ENCODE data around the gene RXFP2.
A peak's percentile ranks its signal among the peaks of the same experiment; 100 is the strongest.

The RXFP2 gene

DNA sequence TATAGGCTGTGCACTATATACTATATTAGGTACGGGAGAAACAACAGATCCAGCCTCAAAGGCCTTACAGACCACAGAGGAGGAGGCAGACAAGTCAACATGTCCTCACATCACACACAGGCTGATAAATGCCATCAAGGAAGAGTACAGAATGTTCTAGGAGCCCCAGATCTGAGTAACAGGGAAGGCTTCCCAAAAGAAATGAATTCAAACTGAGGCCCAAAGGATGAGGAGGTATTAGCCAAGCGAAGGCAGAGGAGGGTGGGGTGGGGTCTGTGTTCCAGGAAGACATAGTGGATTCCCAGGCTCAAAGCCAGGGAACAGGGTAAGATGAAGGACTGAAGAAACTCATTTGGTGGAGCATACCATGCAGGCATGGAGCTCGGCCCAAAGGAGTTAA is 55.1 kb downstream of the RXFP2 start:
- Histone ChIP-seq H3K36me3 (ENCODE audit: control insufficient read depth in 2 of 2, insufficient read depth in 1 of 2, low read length in 2 of 2) (no peaks in the 10 kb centered on the region), H3K9me3 (ENCODE audit: control insufficient read depth, insufficient read depth, low read depth, low read length) (no peaks in the 10 kb centered on the region), H3K27ac (ENCODE audit: extremely low read depth, low read depth, low read length) (no peak overlapping the region), H3K4me1 (ENCODE audit: control insufficient read depth, insufficient read depth, low read length) (no peaks in the 10 kb centered on the region), H3K4me3 (ENCODE audit: low read depth, low read length) (no peak overlapping the region)
- ChIA-PET POLR2A (no interaction called here), CTCF (no interaction called here)
- no peak for TF ChIP-seq ZIC2 (tag by site-specific recombination; IDR thresholded peaks at IDR 0.05)
- no peak for TF ChIP-seq MEIS1 (CRISPR knock-in tag; IDR thresholded peaks at IDR 0.05; ENCODE audit: borderline replicate concordance)
- TF ChIP-seq ZNF585B (tag by site-specific recombination; IDR thresholded peaks at IDR 0.05): no peak
- TF ChIP-seq ZBTB17 (tag by site-specific recombination; IDR thresholded peaks at IDR 0.05): no peak
- no peak for TF ChIP-seq ZNF341 (tag by site-specific recombination; IDR thresholded peaks at IDR 0.05; ENCODE audit: low read depth)
- TF ChIP-seq, protein P1, sequence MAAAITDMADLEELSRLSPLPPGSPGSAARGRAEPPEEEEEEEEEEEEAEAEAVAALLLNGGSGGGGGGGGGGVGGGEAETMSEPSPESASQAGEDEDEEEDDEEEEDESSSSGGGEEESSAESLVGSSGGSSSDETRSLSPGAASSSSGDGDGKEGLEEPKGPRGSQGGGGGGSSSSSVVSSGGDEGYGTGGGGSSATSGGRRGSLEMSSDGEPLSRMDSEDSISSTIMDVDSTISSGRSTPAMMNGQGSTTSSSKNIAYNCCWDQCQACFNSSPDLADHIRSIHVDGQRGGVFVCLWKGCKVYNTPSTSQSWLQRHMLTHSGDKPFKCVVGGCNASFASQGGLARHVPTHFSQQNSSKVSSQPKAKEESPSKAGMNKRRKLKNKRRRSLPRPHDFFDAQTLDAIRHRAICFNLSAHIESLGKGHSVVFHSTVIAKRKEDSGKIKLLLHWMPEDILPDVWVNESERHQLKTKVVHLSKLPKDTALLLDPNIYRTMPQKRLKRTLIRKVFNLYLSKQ (tag by site-specific recombination; IDR thresholded peaks at IDR 0.05; ENCODE audit: borderline replicate concordance): no peak

DNA sequence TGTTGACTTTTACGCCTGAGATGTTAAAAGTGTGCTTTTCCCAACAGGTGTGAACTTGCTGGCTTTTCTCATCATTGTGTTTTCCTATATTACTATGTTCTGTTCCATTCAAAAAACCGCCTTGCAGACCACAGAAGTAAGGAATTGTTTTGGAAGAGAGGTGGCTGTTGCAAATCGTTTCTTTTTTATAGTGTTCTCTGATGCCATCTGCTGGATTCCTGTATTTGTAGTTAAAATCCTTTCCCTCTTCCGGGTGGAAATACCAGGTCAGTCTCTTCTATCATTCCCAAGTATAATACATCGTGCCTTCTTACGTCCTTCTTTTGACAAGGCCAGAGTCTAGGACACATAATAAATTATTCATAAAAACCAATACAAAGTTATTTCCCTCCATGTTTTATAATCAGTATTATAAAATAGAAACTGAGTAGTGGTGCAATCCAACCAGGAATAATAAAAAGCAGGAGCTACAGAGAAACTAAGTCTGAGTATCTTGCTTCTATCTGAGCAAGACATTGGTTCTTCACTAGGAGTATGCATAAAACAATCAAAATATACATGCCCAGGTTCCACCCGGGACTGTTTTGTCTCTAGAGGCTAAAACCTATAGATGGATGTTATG is 57.9 kb downstream of the RXFP2 start:
- no peak overlapping the region for H3K27ac ChIP-seq (ENCODE audit: extremely low read depth, low read depth, low read length)
- no peak overlapping the region for H3K4me3 ChIP-seq (ENCODE audit: low read depth, low read length)
- POLR2A ChIA-PET: no interaction called here
- no peaks in the 10 kb centered on the region for H3K9me3 ChIP-seq (ENCODE audit: control insufficient read depth, insufficient read depth, low read depth, low read length)
- H3K4me1 ChIP-seq (ENCODE audit: control insufficient read depth, insufficient read depth, low read length): no peaks in the 10 kb centered on the region
- CTCF ChIA-PET: interaction anchor here (0.6 to 0.7 kb wide), 4 partner anchors 32 to 332 kb away, joined by 3 to 9 read pairs (median 4); no protein-coding TSS in a partner anchor
- no peaks in the 10 kb centered on the region for H3K36me3 ChIP-seq (ENCODE audit: control insufficient read depth in 2 of 2, insufficient read depth in 1 of 2, low read length in 2 of 2)
- TF ChIP-seq, protein P2, sequence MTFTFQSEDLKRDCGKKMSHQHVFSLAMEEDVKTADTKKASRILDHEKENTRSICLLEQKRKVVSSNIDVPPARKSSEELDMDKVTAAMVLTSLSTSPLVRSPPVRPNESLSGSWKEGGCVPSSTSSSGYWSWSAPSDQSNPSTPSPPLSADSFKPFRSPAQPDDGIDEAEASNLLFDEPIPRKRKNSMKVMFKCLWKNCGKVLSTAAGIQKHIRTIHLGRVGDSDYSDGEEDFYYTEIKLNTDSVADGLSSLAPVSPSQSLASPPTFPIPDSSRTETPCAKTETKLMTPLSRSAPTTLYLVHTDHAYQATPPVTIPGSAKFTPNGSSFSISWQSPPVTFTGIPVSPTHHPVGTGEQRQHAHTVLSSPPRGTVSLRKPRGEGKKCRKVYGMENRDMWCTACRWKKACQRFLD (tag by site-specific recombination; IDR thresholded peaks at IDR 0.05): no peak
- TF ChIP-seq ZNF76 (tag by site-specific recombination; IDR thresholded peaks at IDR 0.05; ENCODE audit: borderline replicate concordance, low read depth) (no peak), SALL2 (tag by site-specific recombination; IDR thresholded peaks at IDR 0.05; ENCODE audit: borderline replicate concordance) (no peak), HOXD13 (CRISPR knock-in tag; IDR thresholded peaks at IDR 0.05; ENCODE audit: borderline replicate concordance) (no peak), SP7 (tag by site-specific recombination; IDR thresholded peaks at IDR 0.05) (no peak), ZFHX2 (tag by site-specific recombination; conservative IDR thresholded peaks at IDR 0.05) (no peak), ZNF529 (tag by site-specific recombination; IDR thresholded peaks at IDR 0.05; ENCODE audit: insufficient replicate concordance) (no peak), HOXA7 (CRISPR knock-in tag; IDR thresholded peaks at IDR 0.05; ENCODE audit: borderline replicate concordance) (no peak), ZNF510 (tag by site-specific recombination; IDR thresholded peaks at IDR 0.05; ENCODE audit: insufficient replicate concordance) (no peak), ZNF600 (tag by site-specific recombination; IDR thresholded peaks at IDR 0.05) (peak; percentile 86), ZNF658 (tag by site-specific recombination; IDR thresholded peaks at IDR 0.05) (no peak), ZNF23 (tag by site-specific recombination; IDR thresholded peaks at IDR 0.05; ENCODE audit: borderline replicate concordance) (no peak), IKZF3 (tag by site-specific recombination; IDR thresholded peaks at IDR 0.05) (no peak), KLF16 (tag by site-specific recombination; IDR thresholded peaks at IDR 0.05) (no peak), ZNF585B (tag by site-specific recombination; IDR thresholded peaks at IDR 0.05) (no peak)
- TF ChIP-seq, protein P3, sequence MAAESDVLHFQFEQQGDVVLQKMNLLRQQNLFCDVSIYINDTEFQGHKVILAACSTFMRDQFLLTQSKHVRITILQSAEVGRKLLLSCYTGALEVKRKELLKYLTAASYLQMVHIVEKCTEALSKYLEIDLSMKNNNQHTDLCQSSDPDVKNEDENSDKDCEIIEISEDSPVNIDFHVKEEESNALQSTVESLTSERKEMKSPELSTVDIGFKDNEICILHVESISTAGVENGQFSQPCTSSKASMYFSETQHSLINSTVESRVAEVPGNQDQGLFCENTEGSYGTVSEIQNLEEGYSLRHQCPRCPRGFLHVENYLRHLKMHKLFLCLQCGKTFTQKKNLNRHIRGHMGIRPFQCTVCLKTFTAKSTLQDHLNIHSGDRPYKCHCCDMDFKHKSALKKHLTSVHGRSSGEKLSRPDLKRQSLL (tag by site-specific recombination; IDR thresholded peaks at IDR 0.05): no peak
- TF ChIP-seq, protein P4, sequence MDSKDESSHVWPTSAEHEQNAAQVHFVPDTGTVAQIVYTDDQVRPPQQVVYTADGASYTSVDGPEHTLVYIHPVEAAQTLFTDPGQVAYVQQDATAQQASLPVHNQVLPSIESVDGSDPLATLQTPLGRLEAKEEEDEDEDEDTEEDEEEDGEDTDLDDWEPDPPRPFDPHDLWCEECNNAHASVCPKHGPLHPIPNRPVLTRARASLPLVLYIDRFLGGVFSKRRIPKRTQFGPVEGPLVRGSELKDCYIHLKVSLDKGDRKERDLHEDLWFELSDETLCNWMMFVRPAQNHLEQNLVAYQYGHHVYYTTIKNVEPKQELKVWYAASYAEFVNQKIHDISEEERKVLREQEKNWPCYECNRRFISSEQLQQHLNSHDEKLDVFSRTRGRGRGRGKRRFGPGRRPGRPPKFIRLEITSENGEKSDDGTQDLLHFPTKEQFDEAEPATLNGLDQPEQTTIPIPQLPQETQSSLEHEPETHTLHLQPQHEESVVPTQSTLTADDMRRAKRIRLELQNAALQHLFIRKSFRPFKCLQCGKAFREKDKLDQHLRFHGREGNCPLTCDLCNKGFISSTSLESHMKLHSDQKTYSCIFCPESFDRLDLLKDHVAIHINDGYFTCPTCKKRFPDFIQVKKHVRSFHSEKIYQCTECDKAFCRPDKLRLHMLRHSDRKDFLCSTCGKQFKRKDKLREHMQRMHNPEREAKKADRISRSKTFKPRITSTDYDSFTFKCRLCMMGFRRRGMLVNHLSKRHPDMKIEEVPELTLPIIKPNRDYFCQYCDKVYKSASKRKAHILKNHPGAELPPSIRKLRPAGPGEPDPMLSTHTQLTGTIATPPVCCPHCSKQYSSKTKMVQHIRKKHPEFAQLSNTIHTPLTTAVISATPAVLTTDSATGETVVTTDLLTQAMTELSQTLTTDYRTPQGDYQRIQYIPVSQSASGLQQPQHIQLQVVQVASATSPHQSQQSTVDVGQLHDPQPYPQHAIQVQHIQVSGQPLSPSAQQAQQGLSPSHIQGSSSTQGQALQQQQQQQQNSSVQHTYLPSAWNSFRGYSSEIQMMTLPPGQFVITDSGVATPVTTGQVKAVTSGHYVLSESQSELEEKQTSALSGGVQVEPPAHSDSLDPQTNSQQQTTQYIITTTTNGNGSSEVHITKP (tag by site-specific recombination; IDR thresholded peaks at IDR 0.05): peak; percentile 54
- TF ChIP-seq, protein P5, sequence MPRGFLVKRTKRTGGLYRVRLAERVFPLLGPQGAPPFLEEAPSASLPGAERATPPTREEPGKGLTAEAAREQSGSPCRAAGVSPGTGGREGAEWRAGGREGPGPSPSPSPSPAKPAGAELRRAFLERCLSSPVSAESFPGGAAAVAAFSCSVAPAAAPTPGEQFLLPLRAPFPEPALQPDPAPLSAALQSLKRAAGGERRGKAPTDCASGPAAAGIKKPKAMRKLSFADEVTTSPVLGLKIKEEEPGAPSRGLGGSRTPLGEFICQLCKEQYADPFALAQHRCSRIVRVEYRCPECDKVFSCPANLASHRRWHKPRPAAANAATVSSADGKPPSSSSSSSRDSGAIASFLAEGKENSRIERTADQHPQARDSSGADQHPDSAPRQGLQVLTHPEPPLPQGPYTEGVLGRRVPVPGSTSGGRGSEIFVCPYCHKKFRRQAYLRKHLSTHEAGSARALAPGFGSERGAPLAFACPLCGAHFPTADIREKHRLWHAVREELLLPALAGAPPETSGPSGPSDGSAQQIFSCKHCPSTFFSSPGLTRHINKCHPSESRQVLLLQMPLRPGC (tag by site-specific recombination; IDR thresholded peaks at IDR 0.05): no peak
- TF ChIP-seq, protein P6, sequence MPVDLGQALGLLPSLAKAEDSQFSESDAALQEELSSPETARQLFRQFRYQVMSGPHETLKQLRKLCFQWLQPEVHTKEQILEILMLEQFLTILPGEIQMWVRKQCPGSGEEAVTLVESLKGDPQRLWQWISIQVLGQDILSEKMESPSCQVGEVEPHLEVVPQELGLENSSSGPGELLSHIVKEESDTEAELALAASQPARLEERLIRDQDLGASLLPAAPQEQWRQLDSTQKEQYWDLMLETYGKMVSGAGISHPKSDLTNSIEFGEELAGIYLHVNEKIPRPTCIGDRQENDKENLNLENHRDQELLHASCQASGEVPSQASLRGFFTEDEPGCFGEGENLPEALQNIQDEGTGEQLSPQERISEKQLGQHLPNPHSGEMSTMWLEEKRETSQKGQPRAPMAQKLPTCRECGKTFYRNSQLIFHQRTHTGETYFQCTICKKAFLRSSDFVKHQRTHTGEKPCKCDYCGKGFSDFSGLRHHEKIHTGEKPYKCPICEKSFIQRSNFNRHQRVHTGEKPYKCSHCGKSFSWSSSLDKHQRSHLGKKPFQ (tag by site-specific recombination; IDR thresholded peaks at IDR 0.05): no peak
